Measurements from ENCODE around the gene EXOC4. TPM values are rescaled to one million over a fixed set of nuclear protein-coding genes. Genes with fewer than 3 reads are reported as not detected.

EXOC4 gene
- total RNA-seq, 2 experiments from 2014 or later, result 51.9 to 90.1 TPM

- ChIA-PET CTCF (no interaction called here), POLR2A (no interaction called here)
- peaks cover 3% of the 10 kb centered on the region for H3K9me3 Mint-ChIP-seq (ENCODE audit: low read depth)
- H3K27me3 Mint-ChIP-seq, result no peaks in the 10 kb centered on the region
- H3K27ac Mint-ChIP-seq, result no peak overlapping the region
- peaks cover 14% of the 10 kb centered on the region for H3K36me3 Mint-ChIP-seq (ENCODE audit: low read depth)
- DNase-seq, result no peak
- intact Hi-C loops (cut with DNase I, micrococcal nuclease), result no loop called here
- H3K4me1 Mint-ChIP-seq, result no peaks in the 10 kb centered on the region
- no peak for ATAC-seq
- H3K4me3 Mint-ChIP-seq, result no peak overlapping the region
These were observed 705.9 kb downstream of the EXOC4 start for GRCh38 chr7:133958822-133959221.

GRCh38 chr7:133959505-133959904 lies 706.6 kb downstream of the EXOC4 start:
- no peak overlapping the region for H3K4me3 Mint-ChIP-seq
- POLR2A ChIA-PET, result no interaction called here

GRCh38 chr7:133961724-133962123 lies 708.8 kb downstream of the EXOC4 start:
- POLR2A ChIA-PET, result no interaction called here
- Mint-ChIP-seq H3K4me3 (no peak overlapping the region), H3K27me3 (no peaks in the 10 kb centered on the region), H3K4me1 (no peaks in the 10 kb centered on the region), H3K27ac (no peak overlapping the region), H3K9me3 (ENCODE audit: low read depth) (peaks cover 23% of the 10 kb centered on the region), H3K36me3 (ENCODE audit: low read depth) (peaks cover 23% of the 10 kb centered on the region)
- ATAC-seq (peak; percentile 51), DNase-seq (peak; percentile 21)
- intact Hi-C loops (cut with DNase I, micrococcal nuclease), result no loop called here
- CTCF ChIA-PET, result no interaction called here

More at GRCh38 chr7:133959505-133959904, 706.6 kb downstream of the EXOC4 start:
- Mint-ChIP-seq H3K4me1 (no peaks in the 10 kb centered on the region), H3K27ac (no peak overlapping the region), H3K27me3 (no peaks in the 10 kb centered on the region), H3K9me3 (ENCODE audit: low read depth) (peaks cover 6% of the 10 kb centered on the region), H3K36me3 (ENCODE audit: low read depth) (peaks cover 15% of the 10 kb centered on the region)
- no peak for ATAC-seq
- DNase-seq, result no peak
- intact Hi-C loops (cut with DNase I, micrococcal nuclease), result no loop called here
- CTCF ChIA-PET, result no interaction called here

- intact Hi-C loops (cut with DNase I, micrococcal nuclease), result no loop called here
- Mint-ChIP-seq H3K27me3 (no peaks in the 10 kb centered on the region), H3K4me3 (no peak overlapping the region), H3K4me1 (no peaks in the 10 kb centered on the region), H3K36me3 (ENCODE audit: low read depth) (peaks cover 28% of the 10 kb centered on the region), H3K9me3 (ENCODE audit: low read depth) (peaks cover 31% of the 10 kb centered on the region), H3K27ac (no peak overlapping the region)
- ChIA-PET POLR2A (no interaction called here), CTCF (no interaction called here)
- DNase-seq (no peak), ATAC-seq (no peak)
These were observed 709.8 kb downstream of the EXOC4 start for GRCh38 chr7:133962646-133963045.

- ATAC-seq (no peak), DNase-seq (no peak)
- intact Hi-C loops (cut with DNase I, micrococcal nuclease), result no loop called here
- Mint-ChIP-seq H3K9me3 (ENCODE audit: low read depth) (peaks cover 37% of the 10 kb centered on the region), H3K4me1 (no peaks in the 10 kb centered on the region), H3K27ac (no peak overlapping the region), H3K27me3 (no peaks in the 10 kb centered on the region), H3K36me3 (ENCODE audit: low read depth) (peaks cover 32% of the 10 kb centered on the region), H3K4me3 (no peak overlapping the region)
- POLR2A ChIA-PET, result no interaction called here
- CTCF ChIA-PET, result no interaction called here
These were observed 710.8 kb downstream of the EXOC4 start for GRCh38 chr7:133963629-133964028.

GRCh38 chr7:133971625-133972024 lies 718.7 kb downstream of the EXOC4 start:
- no peak for DNase-seq
- no peak for ATAC-seq
- intact Hi-C loops (cut with DNase I, micrococcal nuclease), result no loop called here
- Mint-ChIP-seq H3K4me1 (no peaks in the 10 kb centered on the region), H3K27me3 (no peaks in the 10 kb centered on the region), H3K4me3 (no peak overlapping the region), H3K27ac (no peak overlapping the region), H3K36me3 (ENCODE audit: low read depth) (peaks cover 20% of the 10 kb centered on the region), H3K9me3 (ENCODE audit: low read depth) (peaks cover 17% of the 10 kb centered on the region)
- ChIA-PET CTCF (no interaction called here), POLR2A (no interaction called here)

GRCh38 chr7:133973710-133974109 lies 720.8 kb downstream of the EXOC4 start:
- no peak overlapping the region for H3K4me3 Mint-ChIP-seq
- H3K4me1 Mint-ChIP-seq, result no peaks in the 10 kb centered on the region
- ChIA-PET POLR2A (no interaction called here), CTCF (interaction anchor here (0.7 kb wide), 1 partner anchor 46 kb away, joined by 3 read pairs; no protein-coding TSS in a partner anchor)
- H3K9me3 Mint-ChIP-seq (ENCODE audit: low read depth), result peaks cover 1% of the 10 kb centered on the region
- no peak overlapping the region for H3K27ac Mint-ChIP-seq
- intact Hi-C loops (cut with DNase I, micrococcal nuclease), result no loop called here
- no peak for ATAC-seq
- H3K36me3 Mint-ChIP-seq (ENCODE audit: low read depth), result peaks cover 11% of the 10 kb centered on the region
- DNase-seq, result no peak
- H3K27me3 Mint-ChIP-seq, result no peaks in the 10 kb centered on the region

- DNase-seq (no peak), ATAC-seq (no peak)
- Mint-ChIP-seq H3K4me3 (no peak overlapping the region), H3K9me3 (ENCODE audit: low read depth) (peaks cover 4% of the 10 kb centered on the region), H3K27me3 (no peaks in the 10 kb centered on the region), H3K4me1 (no peaks in the 10 kb centered on the region), H3K36me3 (ENCODE audit: low read depth) (peaks cover 11% of the 10 kb centered on the region), H3K27ac (no peak overlapping the region)
- CTCF ChIA-PET, result no interaction called here
- intact Hi-C loops (cut with DNase I, micrococcal nuclease), result no loop called here
- POLR2A ChIA-PET, result no interaction called here
These were observed 722.3 kb downstream of the EXOC4 start for GRCh38 chr7:133975130-133975529.

GRCh38 chr7:133976140-133976539 lies 723.3 kb downstream of the EXOC4 start:
- ATAC-seq, result no peak
- no peak for DNase-seq
- no peaks in the 10 kb centered on the region for H3K27me3 Mint-ChIP-seq
- no peak overlapping the region for H3K27ac Mint-ChIP-seq
- no peak overlapping the region for H3K4me3 Mint-ChIP-seq
- intact Hi-C loops (cut with DNase I, micrococcal nuclease), result no loop called here
- ChIA-PET CTCF (no interaction called here), POLR2A (no interaction called here)
- peaks cover 4% of the 10 kb centered on the region for H3K9me3 Mint-ChIP-seq (ENCODE audit: low read depth)
- H3K36me3 Mint-ChIP-seq (ENCODE audit: low read depth), result peaks cover 14% of the 10 kb centered on the region
- H3K4me1 Mint-ChIP-seq, result no peaks in the 10 kb centered on the region

GRCh38 chr7:133977409-133978274 lies 724.8 kb downstream of the EXOC4 start:
- ChIA-PET POLR2A (no interaction called here), CTCF (no interaction called here)
- no peak overlapping the region for H3K4me3 Mint-ChIP-seq
- H3K27me3 Mint-ChIP-seq, result no peaks in the 10 kb centered on the region
- DNase-seq (no peak), ATAC-seq (no peak)
- no peaks in the 10 kb centered on the region for H3K4me1 Mint-ChIP-seq
- intact Hi-C loops (cut with DNase I, micrococcal nuclease), result no loop called here
- H3K36me3 Mint-ChIP-seq (ENCODE audit: low read depth), result peaks cover 14% of the 10 kb centered on the region
- H3K27ac Mint-ChIP-seq, result no peak overlapping the region
- H3K9me3 Mint-ChIP-seq (ENCODE audit: low read depth), result peaks cover 6% of the 10 kb centered on the region

GRCh38 chr7:133978502-133979295 lies 725.8 kb downstream of the EXOC4 start:
- Mint-ChIP-seq H3K27me3 (no peaks in the 10 kb centered on the region), H3K9me3 (ENCODE audit: low read depth) (peaks cover 6% of the 10 kb centered on the region), H3K36me3 (ENCODE audit: low read depth) (peaks cover 11% of the 10 kb centered on the region), H3K4me1 (no peaks in the 10 kb centered on the region), H3K27ac (no peak overlapping the region), H3K4me3 (no peak overlapping the region)
- CTCF ChIA-PET, result no interaction called here
- intact Hi-C loops (cut with DNase I, micrococcal nuclease), result no loop called here
- ATAC-seq (no peak), DNase-seq (no peak)
- POLR2A ChIA-PET, result no interaction called here

- intact Hi-C loops (cut with DNase I, micrococcal nuclease), result no loop called here
These were observed 727.9 kb downstream of the EXOC4 start for GRCh38 chr7:133980804-133981203.

More at GRCh38 chr7:133980804-133981203, 727.9 kb downstream of the EXOC4 start:
- Mint-ChIP-seq H3K4me3 (no peak overlapping the region), H3K9me3 (ENCODE audit: low read depth) (peaks cover 6% of the 10 kb centered on the region), H3K27ac (no peak overlapping the region), H3K27me3 (no peaks in the 10 kb centered on the region), H3K4me1 (no peaks in the 10 kb centered on the region), H3K36me3 (ENCODE audit: low read depth) (peaks cover 8% of the 10 kb centered on the region)
- no peak for ATAC-seq
- DNase-seq, result no peak
- CTCF ChIA-PET, result interaction anchor here (1.0 kb wide), 1 partner anchor 9 kb away, joined by 3 read pairs; no protein-coding TSS in a partner anchor
- POLR2A ChIA-PET, result no interaction called here

All from activated CD4-positive, alpha-beta T cell treated with anti-CD3 and anti-CD28 coated beads for 36 hours (primary cell).